Testis (tissue), 3 donors: ENCODE data around the gene LYG1. TPM values are rescaled to one million over a fixed set of nuclear protein-coding genes. Genes with fewer than 3 reads are reported as not detected.

Experiments
- polyA plus RNA-seq: library from polyadenylated mRNA; stranded (reverse); fragments of 350-450 nt; fragmentation: Illumina TruSeq; extraction: RNeasy Lipid Tissue Mini Kit (QIAGEN cat#74804); gene quantifications from one replicate; pipeline ENCODE4 v1.2.3, GENCODE V29; 2014; ENCODE audit warnings: low read depth, low replicate concordance; ENCODE audit not compliant: insufficient read depth
- total RNA-seq, 2 donors: library from RNA; depleted of rRNA; stranded (reverse); fragments of >200 nt; gene quantifications; one replicate each; pipeline ENCODE4 v1.2.3, GENCODE V29; 2016

Gene LYG1
- total and polyA plus RNA-seq, 3 donors from 2014 or later: 2.9 to 5.8 (median 3.3) TPM

Other genes with a start within 250 kb of the LYG1 start
- gene C2orf15, start 159.5 kb downstream of the LYG1 start, total RNA-seq: 1 to 10 TPM; 1.7 to 3.1 TPM
- gene C2orf15, start 159.5 kb downstream of the LYG1 start, polyA plus RNA-seq: 2.1 TPM
- gene TSGA10, start 146.3 kb downstream of the LYG1 start, total RNA-seq: 100 to 1,000 TPM in 1 of 2 donors, 10 to 100 TPM in 1; 42.4 to 110 TPM
- gene TSGA10, start 146.3 kb downstream of the LYG1 start, polyA plus RNA-seq: 85.6 TPM
- 10 to 100 TPM; 12.8 to 14.1 TPM for gene LIPT1, start 146.2 kb downstream of the LYG1 start, total RNA-seq
- 23.2 TPM for gene LIPT1, start 146.2 kb downstream of the LYG1 start, polyA plus RNA-seq
- gene MITD1, start 120.1 kb downstream of the LYG1 start, total RNA-seq: 10 to 100 TPM; 17.8 to 24.7 TPM
- gene MITD1, start 120.1 kb downstream of the LYG1 start, polyA plus RNA-seq: 12.5 TPM
- gene MRPL30, start 120.0 kb downstream of the LYG1 start, total RNA-seq: 10 to 100 TPM; 19.1 to 26.3 TPM
- gene MRPL30, start 120.0 kb downstream of the LYG1 start, polyA plus RNA-seq: 17.3 TPM
- 1 to 10 TPM in 1 of 2 donors, under 1 TPM in 1; 0.43 to 1.7 TPM for gene LYG2, start 45.5 kb downstream of the LYG1 start, total RNA-seq
- not detected for gene LYG2, start 45.5 kb downstream of the LYG1 start, polyA plus RNA-seq
- gene TXNDC9, start 35.1 kb upstream of the LYG1 start, total RNA-seq: 10 to 100 TPM; 31.5 to 38.4 TPM
- 29.2 TPM for gene TXNDC9, start 35.1 kb upstream of the LYG1 start, polyA plus RNA-seq
- gene EIF5B, start 36.2 kb upstream of the LYG1 start, total RNA-seq: 10 to 100 TPM; 38.1 to 66.8 TPM
- gene EIF5B, start 36.2 kb upstream of the LYG1 start, polyA plus RNA-seq: 12.2 TPM
- 10 to 100 TPM; 73.5 to 79.5 TPM for gene REV1, start 188.8 kb upstream of the LYG1 start, total RNA-seq
- 34.9 TPM for gene REV1, start 188.8 kb upstream of the LYG1 start, polyA plus RNA-seq